GM21390 (cell line): ENCODE data around the gene TSPAN7.

Experiments
- ATAC-seq: cut with Tn5 transposase; IDR thresholded peaks from one replicate; pipeline ENCODE4 v1.9.1; 2021; ENCODE audit not compliant: unreplicated experiment

The TSPAN7 gene, protein sequence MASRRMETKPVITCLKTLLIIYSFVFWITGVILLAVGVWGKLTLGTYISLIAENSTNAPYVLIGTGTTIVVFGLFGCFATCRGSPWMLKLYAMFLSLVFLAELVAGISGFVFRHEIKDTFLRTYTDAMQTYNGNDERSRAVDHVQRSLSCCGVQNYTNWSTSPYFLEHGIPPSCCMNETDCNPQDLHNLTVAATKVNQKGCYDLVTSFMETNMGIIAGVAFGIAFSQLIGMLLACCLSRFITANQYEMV

DNA sequence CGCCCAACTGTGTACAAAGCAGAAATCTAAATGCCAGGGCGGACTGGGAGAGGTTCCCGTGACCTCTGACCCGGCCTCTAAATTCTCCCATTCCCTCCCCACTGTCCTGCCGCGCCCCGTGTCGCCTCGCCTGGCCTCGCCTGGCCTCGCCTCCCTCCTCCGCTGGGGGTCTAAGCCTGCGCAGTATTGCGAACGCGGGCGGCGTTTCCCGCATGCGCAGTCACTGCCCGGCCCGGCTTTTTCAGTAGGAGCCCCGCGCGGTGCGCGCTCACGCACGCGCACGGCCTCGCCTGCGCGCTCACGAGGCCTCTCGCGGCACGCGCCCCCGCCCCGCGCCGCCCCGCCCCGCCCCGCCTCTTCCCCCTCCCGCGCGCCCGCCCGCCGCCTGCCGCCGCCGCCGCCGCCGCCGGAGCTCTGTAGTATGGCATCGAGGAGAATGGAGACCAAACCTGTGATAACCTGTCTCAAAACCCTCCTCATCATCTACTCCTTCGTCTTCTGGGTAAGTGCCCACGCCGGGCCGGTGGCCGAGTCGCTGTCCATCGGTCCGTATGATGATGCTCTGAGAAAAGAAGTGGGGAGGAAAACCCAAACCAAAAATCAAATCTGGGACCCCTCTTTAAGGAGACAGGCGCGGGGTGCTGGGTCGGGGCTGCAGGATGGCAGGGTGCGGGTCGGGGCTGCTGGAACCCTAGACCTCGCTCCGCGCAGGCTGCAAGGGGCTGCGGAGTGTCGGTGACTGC, at the start of gene TSPAN7:
Gene TSPAN7, plus strand, starts transcription at position 417 of the 743 bp plus-strand sequence. Its CDS starts 5 bp downstream, at position 422.
- no peak for ATAC-seq

DNA sequence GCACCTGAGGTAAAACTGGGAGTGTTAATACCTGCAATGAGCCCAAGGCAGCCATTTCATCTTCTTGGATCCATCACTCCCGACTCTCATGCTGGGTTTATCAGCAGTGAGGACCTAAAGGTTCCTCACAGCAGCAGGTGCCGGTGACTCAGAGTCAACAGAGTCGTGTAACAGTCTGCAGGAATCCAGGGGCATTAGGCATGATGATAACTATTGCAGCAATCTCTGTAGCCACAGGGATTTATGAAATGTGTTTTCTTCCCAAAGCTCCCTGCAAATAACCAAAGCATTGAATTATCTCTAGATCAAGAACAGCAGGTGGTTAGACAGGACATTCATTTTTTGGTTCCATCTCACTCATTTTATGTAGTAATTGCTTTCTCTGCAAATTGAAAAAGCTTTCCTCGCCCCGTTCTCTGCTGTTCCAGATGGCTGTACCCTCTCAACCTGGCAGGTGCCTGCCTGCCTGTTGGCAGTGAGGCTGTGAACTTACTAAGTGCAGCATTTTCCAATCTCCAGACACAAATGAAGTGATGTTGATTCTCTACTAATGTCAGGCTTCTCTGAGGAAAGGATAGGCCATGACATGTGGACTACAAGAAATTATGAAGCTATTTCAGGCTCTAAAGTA, 48.1 kb upstream of the TSPAN7 start:
- no peak for ATAC-seq

DNA sequence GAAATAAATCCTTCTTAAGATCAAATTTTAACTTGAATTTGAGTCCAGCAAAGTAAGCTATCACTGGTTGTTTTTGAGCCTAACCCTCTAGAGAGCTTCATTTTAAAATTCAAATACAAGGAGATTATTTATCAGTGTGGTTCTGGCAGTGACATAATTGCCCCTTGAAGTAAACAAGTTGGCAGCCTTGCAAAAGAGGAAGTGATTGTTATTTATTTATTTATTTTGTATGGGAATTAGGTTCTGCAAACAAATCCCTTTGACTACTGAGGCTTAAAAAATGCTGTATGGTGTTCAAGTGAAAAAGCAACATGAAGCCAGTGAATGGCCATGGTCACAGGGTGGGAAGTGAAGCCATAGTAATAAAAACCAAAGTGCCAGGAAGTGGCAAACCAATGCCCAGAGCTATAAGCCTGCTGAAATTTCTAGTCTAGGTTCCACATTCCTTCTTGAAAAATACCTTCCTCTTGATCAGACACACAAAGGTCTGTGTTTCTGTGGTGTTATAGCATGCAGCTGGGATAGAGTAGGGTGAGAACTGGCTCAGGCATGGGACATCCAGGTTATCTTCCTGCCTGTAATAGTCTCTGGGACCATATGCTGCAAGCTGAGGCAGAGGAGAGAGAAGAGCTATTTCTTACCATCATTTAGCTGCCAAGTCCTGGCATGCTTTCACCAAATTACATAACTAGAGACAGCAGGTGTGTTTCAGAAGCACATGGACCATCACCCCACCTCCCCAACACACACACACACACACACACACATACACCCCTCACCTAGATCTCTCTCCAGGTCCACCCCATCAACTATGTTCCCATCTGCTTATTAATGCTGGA, 47.1 kb upstream of the TSPAN7 start:
- no peak for ATAC-seq

- ATAC-seq: no peak
Measured at GRCh38 chrX:38515291-38515690, 46.1 kb upstream of the TSPAN7 start.

GRCh38 chrX:38516196-38516774, 45.1 kb upstream of the TSPAN7 start:
- ATAC-seq: no peak

- ATAC-seq: no peak
Measured at GRCh38 chrX:38519651-38520050, 41.7 kb upstream of the TSPAN7 start.

GRCh38 chrX:38538134-38538533, 23.2 kb upstream of the TSPAN7 start:
- ATAC-seq: no peak

DNA sequence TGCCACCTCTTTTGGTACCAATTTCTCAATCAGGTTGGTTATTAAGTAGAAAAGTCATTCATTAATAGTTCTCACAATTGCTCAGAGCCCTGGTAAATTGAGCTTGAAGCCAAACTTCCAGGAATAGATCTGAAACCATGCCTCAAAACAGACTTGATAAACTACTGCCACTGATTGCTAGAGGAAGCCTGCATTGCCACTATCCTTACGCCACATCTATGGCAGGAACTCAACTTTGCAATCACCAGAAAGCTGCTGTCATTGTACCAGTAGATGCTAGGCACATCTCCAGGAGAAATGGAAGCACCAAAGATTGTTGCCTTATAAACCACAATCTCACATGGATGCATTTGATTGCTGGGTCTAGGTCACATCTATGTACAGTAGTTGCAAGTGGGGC, 21.6 kb upstream of the TSPAN7 start:
- no peak for ATAC-seq

DNA sequence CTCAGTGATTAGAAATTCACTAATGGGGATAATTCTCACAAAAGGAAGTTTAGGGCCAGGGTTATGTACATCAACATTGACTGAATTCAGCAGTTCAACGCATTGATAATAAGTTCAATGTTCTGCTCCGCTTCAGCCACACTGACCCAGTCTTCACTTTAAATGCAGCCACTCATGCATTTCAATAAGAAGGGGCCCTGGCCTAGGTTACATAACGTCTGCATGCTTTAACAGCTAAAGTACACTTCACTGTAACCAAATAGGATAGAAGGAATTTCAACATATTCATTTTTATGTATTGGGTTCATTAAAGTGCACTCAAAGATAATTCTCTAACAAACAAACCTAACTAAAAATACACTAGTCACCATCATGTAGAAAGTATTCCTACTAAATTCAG, 12.8 kb upstream of the TSPAN7 start:
- no peak for ATAC-seq

DNA sequence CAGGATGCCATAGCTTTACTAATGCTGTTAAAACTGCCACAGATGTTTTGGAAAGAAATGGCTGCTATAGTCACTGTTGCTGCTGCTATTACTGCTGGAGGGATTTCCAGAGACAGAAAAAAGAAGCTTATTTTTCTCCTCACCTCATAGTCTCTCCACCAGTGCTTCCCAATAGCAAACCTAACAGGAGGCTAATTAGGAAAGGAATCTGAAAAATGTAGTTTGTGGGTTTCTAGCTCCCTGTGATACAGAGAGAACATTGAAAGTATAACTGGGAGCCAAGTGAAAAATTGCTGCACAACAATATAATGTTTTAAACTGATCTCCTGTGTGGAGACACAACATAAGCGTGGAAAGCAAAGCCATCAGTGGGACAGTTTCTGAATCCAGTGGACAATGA, 8.6 kb upstream of the TSPAN7 start:
- no peak for ATAC-seq

- no peak for ATAC-seq
Measured at GRCh38 chrX:38558686-38559085, 2.7 kb upstream of the TSPAN7 start.

- ATAC-seq: no peak
Measured at GRCh38 chrX:38560776-38561125, 591 bp upstream of the TSPAN7 start.

DNA sequence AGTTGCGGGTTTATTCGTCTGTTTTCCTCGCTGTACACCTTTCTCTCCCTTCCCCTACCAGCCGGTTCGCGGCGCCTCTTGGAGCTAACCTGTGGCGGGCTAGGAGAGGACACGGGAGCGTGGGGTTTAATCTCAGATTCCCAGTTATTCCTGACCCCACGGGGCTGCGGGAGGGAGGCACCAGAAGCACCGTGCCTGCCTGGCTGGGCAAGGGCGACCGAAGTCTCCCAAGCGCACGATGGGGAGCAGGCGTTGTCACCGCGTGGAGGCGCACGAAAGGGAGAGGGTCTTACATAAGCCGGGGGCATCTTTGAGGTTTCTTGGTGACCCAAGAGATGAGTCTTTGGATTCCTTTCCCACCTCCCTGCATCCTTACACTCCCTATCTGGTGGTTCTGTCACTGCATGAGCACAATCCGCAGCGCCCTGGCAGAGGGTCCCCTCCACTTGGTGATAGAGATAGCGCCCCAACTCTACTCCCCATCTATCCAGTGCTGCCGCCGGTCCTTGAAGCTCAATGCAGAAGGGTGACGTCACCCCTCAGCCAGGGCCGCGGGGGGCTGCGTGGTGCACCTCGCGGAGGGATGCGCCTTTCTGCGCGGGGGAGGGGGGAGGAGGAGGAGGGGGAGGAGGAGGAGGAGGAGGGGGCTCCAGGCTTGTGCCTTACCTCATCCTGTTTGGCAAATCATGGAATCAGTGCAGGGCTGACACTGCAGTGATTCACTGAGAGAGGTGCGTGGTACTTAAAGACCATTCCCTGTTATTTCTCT, 793 bp downstream of the TSPAN7 start:
- ATAC-seq: no peak

GRCh38 chrX:38563030-38563429, 1.7 kb downstream of the TSPAN7 start:
- no peak for ATAC-seq

- no peak for ATAC-seq
Measured at GRCh38 chrX:38570396-38570795, 9.1 kb downstream of the TSPAN7 start.

DNA sequence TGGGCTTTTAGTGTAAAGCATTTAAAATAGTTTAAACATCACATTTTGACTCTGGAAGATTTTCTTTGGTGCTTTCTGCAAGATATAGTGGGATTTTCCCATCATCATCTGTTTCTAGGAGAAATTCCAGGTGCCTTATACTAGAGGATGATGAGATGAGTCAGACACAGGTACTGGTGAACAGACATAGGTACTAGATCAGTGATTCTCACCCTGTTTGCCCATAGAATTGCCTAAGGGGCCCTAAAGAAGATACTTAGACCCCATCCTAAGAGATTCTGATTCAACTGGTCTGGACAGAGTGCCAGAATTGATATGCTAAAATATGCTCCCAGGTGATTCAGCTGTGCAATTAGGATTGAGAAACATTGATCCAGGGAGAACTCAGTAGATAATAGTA, 9.7 kb downstream of the TSPAN7 start:
- ATAC-seq: no peak

DNA sequence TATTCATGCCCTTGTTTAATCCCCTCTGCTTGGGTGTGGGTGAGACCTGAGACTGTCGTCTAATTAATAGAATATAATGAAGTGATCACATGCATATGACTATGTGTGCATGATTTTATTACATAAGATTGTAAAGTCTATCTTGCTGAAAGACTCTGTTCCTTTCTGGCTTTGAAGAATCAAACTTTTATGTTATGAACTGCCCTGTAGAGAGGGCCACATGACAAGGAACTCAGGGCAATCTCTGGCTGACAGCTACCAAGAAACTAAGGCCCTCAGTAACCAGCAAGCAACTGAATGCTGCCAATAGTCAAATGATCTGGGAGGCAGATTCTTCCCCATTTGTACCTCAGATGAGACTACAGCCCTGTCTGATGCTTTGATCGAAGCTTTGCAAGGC, 13.5 kb downstream of the TSPAN7 start:
- ATAC-seq: no peak

DNA sequence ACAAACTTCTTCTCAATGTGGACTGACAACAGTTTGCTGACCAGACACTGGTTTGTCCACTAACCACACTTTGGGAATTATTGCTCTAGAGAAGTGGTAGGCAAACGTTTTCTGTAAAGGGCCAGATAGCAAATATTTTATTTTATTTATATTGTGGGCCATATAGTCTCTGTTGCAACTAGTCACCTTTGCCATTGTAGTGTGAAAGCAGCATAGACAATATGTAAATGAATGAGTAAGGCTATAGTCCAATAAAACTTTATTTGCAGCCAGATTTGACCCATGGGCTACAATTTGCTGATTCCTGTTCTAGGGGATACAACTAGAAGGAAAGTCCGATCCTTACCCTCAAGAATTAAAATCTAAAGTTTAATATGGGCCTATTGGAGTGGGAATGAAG, 14.5 kb downstream of the TSPAN7 start:
- ATAC-seq: no peak

DNA sequence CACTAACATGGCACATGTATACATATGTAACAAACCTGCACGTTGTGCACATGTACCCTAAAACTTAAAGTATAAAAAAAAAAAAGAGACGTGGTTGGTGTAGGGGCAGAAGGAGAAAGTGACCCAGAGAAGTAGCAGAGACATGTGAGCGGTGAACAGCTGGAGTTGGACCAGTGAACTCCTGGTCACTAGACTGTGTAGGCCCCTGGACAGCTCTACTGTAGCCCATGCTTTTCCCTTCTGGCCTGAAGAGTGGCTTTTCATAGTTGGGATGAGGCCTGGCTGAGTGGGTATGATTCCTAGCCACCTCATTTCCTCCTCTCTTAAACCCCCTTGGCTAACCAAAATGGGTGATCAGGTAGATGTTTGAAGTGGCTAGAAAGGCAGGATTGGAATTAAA, 16.4 kb downstream of the TSPAN7 start:
- ATAC-seq: no peak

DNA sequence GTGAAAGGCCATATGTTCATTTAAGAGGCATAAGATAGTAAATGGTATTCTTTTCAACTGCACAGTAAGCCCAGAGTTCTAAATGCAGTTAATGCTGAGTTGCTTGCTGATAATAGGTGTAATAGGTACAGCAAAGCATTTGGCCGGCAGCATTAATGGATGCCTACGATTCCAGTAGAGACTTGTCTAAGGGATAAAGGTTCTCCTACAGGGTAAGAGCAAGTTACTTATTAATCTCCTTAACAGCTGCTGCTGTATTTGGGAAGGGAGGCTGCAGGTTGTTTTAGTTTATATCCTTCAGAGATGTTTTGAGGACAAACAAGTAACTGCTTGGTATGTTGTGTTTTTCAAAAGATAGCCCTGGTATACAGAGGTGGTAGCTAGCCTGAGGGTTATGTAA, 16.8 kb downstream of the TSPAN7 start:
- no peak for ATAC-seq
